ENCODE measurements around the gene TRABD2A.

GRCh38 chr2:84836215-84836614 is 44.7 kb downstream of the TRABD2A start:
- TF ChIP-seq TAF1 (conservative IDR thresholded peaks at IDR 0.05), result no peak
- no peak for TF ChIP-seq CTCF (IDR thresholded peaks at IDR 0.05; ENCODE audit: low read depth, low read length, missing input control)
- TF ChIP-seq ZBTB33 (IDR thresholded peaks at IDR 0.05), result no peak
- TF ChIP-seq EGR1 (IDR thresholded peaks at IDR 0.05; ENCODE audit: low read depth in 2 of 2), result no peak
- no peak for TF ChIP-seq GABPA (IDR thresholded peaks at IDR 0.05 in 1 of 2, conservative IDR thresholded peaks at IDR 0.05 in 1 of 2)
- no peak for TF ChIP-seq RAD21 (IDR thresholded peaks at IDR 0.05)
- no peak for TF ChIP-seq MAX (IDR thresholded peaks at IDR 0.05)
- TF ChIP-seq YY1 (IDR thresholded peaks at IDR 0.05), result no peak
- no peak for TF ChIP-seq JUND (IDR thresholded peaks at IDR 0.05)
- no peak for TF ChIP-seq RXRA (IDR thresholded peaks at IDR 0.05)

Data from liver (tissue), 3 donors.